GM21717 (cell line): ENCODE measurements around the gene IKZF1.

Source experiments
- ATAC-seq: cut with Tn5 transposase; IDR thresholded peaks from one replicate; pipeline ENCODE4 v1.9.1; 2021; ENCODE audit warnings: mild to moderate bottlenecking, moderate library complexity; ENCODE audit not compliant: unreplicated experiment

Gene IKZF1

DNA sequence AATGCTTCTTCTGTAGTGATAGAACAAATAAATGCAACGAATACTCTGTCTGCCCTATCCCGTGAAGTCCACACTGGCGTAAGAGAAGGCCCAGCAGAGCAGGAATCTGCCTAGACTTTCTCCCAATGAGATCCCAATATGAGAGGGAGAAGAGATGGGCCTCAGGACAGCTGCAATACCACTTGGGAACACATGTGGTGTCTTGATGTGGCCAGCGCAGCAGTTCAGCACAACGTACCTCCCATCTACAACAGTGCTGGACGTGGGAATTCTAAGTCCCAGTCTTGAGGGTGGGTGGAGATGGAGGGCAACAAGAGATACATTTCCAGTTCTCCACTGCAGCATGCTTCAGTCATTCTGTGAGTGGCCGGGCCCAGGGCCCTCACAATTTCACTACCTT is 99.9 kb downstream of the IKZF1 start:
- ATAC-seq = no peak

DNA sequence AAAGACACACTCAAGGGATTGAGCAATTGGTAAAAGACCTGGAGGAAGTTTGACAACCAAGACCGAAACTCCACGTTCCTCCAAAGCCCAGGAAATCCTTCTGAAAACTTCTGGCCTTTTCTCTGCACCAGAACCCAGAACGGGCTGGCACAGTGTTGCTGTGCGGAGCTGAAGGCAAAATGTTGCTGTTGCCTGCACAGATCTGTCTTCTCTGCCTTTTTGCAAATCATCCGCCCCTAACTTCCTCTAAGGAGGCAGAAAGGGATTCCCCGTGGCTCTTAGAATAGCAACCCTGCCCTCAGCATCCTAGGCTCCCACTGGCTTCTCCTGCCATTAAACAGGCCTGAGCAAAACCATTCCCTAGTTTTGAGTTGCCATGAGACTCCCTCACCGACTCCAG is 100.7 kb downstream of the IKZF1 start:
- ATAC-seq = no peak

DNA sequence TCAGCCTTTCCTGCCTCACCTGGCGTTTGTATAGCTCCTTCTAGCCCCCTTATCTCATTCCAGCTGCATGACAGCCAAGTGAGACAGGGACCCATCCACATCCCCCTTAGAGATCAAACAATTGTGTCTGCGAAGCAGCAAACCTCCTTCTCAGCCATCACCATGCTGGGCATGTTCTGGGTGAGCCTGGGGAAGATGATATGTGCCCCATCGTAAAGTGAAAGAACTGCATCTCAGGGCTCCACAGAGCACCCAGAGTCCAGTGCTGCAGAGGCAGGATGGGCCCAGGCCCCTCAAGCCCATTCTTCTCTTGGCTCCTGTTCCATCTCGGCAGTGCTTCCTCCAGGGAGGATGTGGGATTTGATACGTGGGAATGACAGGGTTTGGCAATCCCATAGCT is 102.4 kb downstream of the IKZF1 start:
- ATAC-seq = no peak

DNA sequence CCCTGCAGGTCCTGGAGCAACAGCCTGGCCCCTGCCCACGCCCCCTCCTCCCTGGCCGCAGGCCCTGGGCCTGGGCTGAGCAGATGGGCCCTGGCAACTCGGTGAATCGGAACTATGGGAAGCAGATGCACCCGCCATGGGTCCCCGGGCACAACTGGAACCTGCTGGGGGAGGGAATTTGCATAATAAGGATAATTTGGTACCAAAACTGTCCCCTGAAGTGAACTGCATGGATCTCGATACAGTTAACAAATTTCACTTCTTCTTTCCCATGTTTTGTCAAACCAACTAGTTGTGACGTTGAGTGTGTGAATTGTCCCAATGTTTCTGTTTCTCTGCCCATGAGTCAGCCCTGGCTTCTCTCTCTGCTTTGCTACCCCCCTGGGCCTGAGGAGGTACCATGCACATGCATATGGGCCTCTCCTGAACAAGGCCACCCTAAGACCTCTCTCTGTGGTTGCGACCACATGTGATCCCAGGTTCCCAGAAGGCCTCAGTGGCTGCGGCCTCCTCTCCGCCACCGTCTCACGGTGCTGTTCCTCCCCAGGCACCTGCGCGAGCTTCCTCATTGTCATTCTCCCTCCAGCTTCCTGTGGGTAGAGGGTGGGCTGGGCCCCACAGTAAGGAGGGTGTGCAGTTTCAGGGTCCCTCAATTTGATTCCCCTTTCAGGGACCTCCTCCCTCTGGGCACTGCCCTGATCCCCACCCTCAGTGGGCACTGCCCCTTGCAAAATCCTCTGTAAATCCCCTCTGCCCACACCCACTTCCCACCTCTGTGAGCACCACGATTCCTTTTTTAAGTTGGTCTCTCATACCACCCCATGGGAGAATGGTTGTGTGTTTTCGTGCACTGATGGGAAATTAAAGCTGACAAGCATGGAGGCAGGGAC is 105.6 kb downstream of the IKZF1 start:
- ATAC-seq = peak; percentile 65

DNA sequence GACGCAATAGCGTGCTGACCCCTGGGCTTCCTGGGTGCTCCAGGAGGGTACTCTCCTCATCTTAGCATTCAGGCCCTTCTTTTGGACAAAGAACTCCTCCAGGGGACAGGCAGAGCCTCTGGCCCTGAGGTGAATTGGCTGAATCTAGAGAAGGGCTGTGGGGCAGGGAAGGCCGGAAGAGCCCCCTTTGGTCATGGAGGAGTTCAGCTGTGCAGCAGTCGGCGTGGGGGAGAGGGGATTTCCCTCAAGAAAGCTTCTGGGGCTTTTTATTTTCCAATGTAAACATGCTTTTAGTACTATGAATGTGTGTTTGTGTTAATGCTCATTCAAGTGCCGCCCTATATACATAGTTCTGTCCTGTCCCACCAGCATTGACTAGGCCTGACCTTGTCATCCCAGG is 106.8 kb downstream of the IKZF1 start:
- ATAC-seq = peak; percentile 21

DNA sequence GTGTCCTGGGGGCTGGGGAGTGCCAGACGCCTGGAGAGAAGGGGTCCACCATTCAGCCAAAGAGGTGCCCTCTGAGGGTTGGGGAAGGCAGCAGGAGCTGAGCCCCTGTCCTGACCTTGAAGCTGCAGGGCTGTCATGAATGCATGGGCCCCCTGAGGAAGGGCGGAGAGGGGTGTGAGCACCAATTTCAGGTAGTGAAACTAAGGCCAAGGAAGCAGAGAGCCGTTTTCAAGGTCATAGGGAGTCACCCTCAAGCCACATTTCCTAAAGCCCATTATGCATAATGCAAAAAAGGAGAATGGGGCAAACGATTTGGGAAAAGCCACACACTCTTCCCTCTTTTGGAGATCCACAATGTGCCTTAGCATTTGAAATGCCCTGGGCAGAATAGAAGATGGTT is 108.5 kb downstream of the IKZF1 start:
- ATAC-seq = no peak

DNA sequence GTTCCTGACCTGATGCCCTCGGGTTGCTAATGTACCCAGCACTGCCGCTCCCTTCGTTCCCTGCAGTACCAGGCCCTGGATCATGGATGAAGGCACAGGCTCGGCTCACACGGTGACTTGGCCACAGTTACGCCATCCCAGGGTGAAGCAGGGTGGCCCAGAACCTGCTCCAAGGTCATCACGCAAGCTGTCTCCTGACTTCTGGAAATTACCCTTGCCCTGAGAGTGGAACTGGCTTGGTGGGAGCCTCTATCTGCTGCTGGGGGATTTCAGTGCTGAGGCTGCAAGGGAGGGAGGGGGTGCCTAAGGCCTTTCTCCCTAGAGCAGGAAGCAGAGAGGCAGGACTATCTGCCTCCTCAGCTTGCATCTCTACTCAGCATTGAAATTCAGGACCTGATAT is 109.0 kb downstream of the IKZF1 start:
- no peak for ATAC-seq

DNA sequence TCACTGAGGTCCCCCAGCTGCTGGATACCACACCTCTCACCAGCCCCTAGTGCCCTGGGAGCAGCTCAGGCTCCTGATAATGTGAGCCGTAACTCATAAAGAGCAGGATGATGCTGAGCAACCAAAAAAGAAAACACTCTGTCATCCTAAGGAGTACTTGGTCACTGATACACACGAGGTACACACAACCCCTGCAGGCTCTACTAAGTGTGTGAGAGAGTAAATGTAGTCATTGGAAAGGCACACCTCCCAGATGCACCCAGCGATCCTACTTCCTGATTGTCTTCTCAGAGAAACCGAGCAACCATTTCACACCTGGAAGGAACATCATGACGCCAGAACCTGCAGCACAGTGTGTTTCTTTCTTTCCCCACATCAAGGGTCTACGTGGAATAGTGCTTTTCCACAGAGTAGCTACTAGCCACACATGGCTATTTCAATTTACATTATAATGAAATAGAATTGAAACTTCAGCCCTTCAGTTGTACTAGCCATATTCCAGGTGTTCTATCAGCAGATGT is 111.4 kb downstream of the IKZF1 start:
- ATAC-seq = no peak

DNA sequence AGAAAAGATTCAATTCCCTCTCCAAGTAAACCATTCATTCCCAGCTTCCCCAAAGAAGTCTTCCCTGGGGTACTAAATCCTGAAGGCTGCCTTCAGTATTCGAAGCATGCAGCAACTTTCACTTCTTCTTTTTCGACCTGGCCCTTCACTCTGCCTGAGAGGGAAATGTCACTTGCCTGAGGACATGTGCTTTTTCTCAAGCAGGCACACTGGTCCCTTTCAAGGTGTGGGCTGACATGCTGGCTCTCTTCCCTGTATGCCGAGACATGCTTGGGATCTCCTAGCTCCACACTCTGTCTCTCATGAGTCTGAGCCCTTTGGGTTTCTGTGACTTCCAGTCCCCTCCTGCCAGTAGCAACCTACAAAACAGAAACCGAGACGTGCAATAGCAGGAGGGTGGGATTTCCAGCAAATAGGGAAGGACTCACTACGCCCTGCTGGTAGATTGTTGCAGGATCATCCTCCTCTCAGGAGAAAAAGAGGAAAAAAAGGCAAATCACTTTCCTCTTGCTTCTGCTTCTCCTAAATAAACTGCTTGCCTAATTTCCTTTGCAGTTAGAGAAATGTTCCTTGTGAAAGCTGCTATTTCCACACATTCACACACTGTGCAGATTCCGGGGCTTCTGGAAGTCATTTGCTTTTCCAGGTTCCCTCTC is 112.1 kb downstream of the IKZF1 start:
- peak; percentile 82 for ATAC-seq

DNA sequence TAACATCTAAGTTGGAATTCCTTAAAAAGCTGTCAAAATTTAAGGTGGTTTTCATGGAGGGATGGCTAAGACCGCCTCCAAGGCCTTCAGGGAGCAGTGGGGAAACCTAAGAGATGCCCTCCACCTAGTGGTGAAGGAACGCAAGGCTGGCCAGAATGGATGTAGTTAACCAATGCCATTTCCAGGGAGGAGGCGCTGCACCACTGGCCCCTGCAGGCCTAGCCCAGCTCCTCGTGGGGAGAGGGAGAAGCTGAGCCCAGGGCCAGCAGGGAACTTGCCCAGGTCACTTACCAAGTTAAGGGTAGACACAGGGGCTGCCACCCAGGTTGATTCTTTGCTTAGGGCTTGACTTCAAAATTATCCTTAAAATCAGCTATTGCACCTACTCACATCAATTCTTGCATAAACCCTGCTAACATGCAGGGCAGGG is 113.6 kb downstream of the IKZF1 start:
- ATAC-seq = peak; percentile 84

DNA sequence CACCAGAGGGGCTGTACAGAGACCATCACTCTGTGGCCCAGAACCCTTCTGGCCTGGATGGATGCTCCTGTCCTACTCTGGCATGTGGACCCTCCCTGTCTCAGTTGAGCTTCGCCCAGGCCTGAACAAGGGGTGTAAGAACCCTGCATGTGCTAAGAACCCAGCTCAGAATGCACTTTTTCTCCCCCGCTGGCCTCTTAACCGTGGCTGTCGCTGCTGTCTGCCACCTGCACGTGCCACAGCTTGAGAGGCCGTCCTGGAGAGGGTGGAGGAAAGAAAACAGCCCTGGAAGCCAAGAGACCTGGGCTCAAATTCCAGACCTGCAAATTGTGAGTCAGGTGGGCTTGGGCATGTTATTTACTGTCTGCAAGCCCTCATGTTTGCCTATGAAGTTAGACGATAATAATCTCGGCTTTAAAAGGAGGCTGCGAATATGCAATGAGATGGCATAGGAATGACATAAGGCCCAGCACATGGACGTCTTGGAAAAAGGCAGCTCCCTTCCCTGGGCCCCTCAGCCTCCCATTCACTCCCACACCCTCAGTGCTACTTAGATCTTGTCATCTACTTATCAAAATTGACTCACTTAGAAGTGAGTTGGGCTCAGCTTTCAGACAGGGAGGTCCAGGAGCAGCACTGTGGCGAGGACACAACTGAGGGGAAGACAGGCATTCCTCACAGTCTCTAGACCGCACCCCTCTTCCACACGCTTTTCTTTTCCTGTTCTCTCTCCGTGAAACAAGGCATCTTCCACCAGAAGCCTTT is 114.2 kb downstream of the IKZF1 start:
- ATAC-seq = no peak

DNA sequence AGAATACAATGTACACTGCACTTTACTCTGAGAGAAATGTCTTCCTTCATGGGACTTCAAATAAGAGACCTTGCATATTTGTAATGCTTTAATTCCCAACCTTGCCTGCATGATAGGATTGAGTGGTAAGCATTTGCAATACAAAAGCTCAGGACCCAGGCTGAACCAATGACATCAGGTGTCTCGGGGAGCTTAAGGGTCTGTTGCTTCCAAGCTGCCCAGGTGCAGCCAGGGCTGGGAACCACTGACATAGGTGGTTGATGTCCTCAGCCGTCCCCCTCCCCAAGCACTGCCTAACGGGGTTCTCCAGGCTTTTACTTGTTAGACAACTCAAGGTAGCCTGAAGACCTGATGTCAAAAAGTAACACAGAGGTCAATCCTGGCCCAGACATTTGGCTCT is 116.5 kb downstream of the IKZF1 start:
- no peak for ATAC-seq

DNA sequence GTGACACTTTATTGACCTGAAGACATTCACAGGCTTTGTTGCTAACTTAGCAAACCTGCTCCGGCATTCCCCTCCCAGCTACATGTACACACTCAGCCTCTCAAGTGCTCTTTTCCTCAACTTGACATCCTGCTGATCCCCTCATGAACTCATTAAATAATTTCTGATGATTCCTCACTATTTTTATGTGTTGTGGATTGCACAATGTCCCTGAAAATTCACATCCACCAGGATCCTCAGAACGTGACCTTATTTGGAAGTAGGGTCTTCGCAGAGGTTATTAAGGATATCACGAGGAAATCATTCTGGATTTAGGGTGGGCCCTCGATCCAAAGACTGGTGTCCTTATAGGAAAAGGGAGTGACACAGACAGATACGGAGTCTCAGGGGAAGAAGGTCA is 118.3 kb downstream of the IKZF1 start:
- ATAC-seq = no peak

DNA sequence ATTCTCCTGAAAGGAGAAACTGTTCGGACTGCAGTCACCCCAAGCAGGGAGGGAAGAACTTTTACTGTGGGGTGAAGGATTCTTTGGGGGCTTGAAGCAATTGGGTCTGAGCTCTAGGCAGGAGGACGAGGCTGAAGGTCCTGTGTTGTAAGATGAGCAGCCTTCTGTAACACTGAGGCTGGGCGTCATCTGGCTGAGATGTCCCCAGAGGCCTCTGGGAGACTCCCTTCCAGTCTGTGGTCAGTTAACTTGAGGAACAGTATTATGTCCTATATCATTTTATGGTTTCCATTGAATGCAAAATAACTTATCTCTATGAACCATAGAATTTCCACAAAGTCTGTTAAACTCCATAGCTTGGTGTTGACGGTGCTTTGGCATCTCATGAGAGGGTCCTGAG is 119.3 kb downstream of the IKZF1 start:
- ATAC-seq = no peak

DNA sequence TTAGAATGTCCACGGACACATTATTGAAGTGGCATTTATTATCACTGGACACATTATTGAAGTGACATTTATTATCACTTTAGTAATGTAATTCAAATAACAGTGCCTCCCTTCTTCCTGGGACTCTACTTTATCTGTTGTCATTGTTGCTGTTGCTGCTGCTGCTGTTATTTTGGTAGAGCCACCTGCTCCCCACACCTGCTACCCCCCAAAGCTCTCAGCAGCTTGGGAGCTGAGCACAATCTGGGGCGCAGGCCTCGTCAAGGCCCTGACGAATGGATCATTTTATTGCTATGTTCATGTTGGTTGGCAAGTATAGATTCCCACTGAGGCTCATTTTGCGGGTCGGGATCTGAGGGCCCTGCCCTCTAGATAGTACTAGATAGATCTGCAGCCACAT is 120.8 kb downstream of the IKZF1 start:
- ATAC-seq = no peak

DNA sequence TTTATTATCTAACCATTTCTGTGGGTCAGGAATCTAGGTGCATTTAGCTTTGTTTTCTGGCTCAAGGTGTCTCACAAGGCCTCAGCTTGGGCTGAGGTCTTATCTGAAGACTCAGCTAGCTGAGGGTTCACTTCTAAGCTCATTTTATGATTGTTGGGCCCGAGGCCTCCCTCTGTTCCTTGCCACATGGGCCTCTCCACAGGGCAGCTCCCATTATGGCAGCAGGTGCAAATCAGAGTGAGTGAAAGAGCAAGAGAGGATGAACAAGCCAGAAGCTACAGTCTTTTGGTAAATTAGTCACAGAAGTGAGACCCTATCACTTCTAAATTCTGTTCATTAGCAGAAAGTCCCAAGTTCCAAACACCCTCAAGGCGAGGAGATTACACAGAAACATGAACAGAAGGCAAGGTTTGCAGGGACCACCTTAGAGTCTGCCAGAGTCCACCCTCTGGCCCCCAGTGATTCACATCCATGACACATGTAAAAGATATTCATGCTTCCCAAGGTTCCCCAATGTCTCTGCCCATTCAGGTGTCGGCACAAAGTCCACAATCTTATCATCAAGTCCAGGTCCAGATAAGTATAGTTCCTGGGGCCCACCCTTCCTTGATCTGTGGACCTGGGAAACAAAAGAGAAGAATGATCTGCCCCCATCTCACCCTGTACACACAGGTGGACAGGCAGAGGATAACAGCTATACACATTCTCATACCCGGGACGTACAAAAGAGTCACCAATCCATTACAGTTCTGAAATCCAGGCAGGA is 121.9 kb downstream of the IKZF1 start:
- ATAC-seq = no peak

DNA sequence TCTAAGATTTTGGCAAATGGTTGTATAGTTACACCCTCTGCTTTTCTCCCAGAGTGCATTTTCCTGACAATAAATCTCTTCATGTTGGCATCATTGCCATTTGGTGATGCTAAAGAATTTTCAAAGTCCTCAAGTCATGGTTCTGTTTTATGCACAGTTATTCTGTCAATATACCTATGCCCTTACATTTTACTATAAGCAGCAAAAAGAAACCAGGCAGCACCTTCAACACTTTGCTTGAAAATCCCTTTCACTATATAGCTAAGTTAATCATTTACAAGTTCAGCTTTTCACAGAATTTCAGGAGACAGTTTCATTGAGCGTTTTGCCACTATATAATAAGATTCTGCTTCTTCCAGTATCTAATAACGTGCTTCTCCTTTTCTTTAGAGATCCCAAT is 123.0 kb downstream of the IKZF1 start:
- ATAC-seq = no peak

DNA sequence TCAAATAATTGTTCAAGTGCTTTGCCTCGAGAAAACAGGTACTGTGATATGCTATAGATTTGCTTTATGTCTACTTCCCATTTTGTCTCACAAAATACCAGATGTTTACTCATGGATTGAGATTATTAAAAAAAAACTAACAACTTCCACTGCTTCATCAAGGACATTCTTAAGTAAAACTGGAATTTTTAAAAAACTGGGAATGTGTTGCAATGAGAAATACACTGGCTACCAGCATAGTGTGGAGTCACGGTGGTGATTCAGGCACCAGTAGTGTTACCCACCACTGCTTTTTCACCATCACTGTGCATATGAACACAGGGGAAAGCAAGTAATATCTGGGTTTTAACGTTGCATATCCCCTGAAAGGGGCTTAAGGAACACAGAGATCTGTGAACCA is 124.4 kb downstream of the IKZF1 start:
- ATAC-seq = no peak

DNA sequence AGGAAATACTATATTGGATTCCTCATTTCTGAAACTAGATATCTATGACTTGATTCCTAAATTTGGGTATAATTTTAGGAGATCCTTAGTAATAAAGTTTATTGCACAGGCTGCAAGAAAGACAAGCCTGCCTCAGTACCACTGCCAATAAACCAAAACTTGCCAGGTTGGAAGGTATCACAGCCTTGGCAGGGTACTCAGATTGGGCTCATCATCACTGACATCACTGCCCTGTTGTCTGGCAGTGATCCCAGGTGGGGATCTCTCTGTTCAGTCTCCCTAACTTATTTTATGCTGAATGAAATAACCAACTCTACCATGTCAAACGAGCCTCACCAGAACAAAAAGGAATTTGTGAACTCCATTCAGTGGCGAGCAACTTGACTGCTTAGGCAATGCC is 126.8 kb downstream of the IKZF1 start:
- no peak for ATAC-seq

DNA sequence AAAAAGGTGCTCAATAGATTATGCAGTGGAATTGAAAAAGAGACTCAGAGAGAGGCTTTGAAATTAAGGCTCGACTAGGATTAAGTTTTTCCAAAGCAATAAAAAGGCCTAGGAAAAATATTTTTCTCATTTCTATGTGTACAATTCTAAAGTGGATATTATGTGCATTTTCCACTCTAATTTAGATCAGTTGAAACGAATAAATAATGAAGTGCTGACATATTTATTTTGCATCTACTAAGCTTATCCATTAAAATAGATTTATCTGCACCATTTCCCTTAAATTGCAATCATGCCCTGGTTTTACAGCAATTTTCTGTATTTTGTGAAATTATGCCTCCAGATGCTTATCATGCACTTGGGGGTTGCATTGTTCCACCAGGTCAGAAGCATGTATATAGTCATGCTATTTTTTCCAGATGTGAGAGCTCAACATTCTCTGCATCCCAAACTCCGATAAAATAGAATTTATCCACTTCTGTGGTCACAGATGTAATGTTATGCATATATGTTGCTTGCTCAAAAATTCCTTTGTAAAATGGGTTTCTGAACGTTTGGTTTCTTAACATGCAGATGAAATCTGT is 127.3 kb downstream of the IKZF1 start:
- no peak for ATAC-seq
